Mucosa of descending colon (tissue), 3 donors: Measurements from ENCODE around the gene GSTO1. TPM values are rescaled to one million over a fixed set of nuclear protein-coding genes. Genes with fewer than 3 reads are reported as not detected.

Experiments used
- ATAC-seq: fragments of 200-7000 bp; cut with Tn5 transposase; one replicate; pipeline ENCODE4 v1.9.1; 2020; ENCODE audit warnings: mild to moderate bottlenecking, moderate library complexity
- DNase-seq, 3 donors: peaks; one replicate each; pipeline ENCODE4 v3.0.0-alpha.2; 2020
- H3K36me3 ChIP-seq: fragments of 200-600 bp; one replicate; pipeline ENCODE4 v1.8.0; 2021; ENCODE audit warnings: low read depth, mild to moderate bottlenecking
- H3K4me1 ChIP-seq: fragments of 200-600 bp; one replicate; pipeline ENCODE4 v1.8.0; 2021; ENCODE audit warnings: low read depth, mild to moderate bottlenecking
- H3K4me3 ChIP-seq: fragments of 200-600 bp; one replicate; pipeline ENCODE4 v1.8.0; 2021; ENCODE audit warnings: mild to moderate bottlenecking
- H3K9me3 ChIP-seq: fragments of 200-600 bp; one replicate; pipeline ENCODE4 v1.8.0; 2021; ENCODE audit warnings: mild to moderate bottlenecking
- intact Hi-C, 2 donors: fragments of 100-400 bp; cut with DNase I in 1 of 2; cut with micrococcal nuclease in 1 of 2; formaldehyde crosslinking; loops; one replicate each; pipeline versions ENCODE4 v1.11.0 to v1.11.1; 2022; cut with DNase I, micrococcal nuclease
- microRNA-seq: library from miRNA; unstranded; fragments of <30 nt; microRNA quantifications from one replicate; pipeline ENCODE4, GENCODE V29; 2019
- total RNA-seq, 3 donors: library from RNA; stranded (reverse); fragmentation: NEBNext Ultra II Directional in 2 of 3; extraction: Animal tissue kit (Norgen Biotek cat#: 25700) in 2 of 3; gene quantifications; one replicate each; pipeline versions ENCODE4 v1.2.1 to v1.2.4, GENCODE V29; 2021 to 2023
- TF ChIP-seq, protein P1 (sequence below): fragments of 200-600 bp; IDR thresholded peaks from one replicate; pipeline ENCODE4 v1.8.0; 2022; ENCODE audit warnings: antibody characterized with exemption, mild to moderate bottlenecking
- donor health status: DM: no; HTN: no; CAD: no; lungs with moderate emphysema.
- donor health status: DM: no; HTN: no; CAD: no.
- donor health status: DM: no; HTN: yes; CAD: no.

Gene GSTO1
- total RNA-seq, 3 donors from 2014 or later, result 60.1 to 73.9 (median 62.9) TPM

DNA sequence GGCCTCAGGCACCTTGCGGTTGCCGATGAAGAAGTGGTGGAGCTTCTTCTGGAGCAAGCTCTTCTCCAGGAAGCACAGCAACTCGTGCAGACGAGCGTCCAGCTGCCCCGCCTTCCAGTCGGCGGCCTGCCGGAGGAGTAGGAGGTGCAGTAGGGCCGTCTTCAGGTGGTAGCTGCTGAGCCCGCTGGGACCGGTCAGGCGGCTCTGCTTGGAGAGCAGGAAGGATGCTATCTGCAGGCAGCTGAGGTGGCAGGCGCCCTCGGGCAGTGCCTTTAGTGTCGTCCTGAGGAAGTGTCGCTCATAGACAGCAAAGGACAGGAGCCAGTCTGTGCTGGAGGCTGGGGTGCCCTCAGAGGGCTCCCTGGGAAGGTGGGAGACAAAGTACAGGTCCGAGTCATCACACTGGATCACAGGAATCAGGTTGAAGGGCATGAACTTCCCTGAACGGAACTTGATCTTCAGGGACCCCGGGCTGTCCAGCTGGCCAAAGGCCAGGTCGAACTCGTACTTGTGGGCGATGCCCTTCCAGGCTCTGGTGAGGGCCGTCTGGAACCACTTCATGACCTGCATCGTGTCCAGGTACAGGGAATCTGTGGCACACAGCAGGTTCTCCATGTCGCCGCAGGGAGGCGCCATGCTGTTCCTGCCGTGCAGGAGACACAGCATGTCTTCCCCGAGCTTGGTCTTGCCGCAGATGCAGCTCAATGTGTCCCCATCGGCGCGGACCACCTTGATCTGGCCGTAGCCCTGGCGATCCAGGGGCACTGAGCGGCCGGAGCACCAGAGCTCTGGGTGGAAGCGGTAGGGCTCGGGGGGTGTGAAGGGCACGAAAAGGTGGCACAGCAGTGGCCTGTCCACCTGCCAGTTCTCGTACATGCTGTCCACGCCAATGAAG lies 60.1 kb downstream of the GSTO1 start:
- TF ChIP-seq, protein P1, sequence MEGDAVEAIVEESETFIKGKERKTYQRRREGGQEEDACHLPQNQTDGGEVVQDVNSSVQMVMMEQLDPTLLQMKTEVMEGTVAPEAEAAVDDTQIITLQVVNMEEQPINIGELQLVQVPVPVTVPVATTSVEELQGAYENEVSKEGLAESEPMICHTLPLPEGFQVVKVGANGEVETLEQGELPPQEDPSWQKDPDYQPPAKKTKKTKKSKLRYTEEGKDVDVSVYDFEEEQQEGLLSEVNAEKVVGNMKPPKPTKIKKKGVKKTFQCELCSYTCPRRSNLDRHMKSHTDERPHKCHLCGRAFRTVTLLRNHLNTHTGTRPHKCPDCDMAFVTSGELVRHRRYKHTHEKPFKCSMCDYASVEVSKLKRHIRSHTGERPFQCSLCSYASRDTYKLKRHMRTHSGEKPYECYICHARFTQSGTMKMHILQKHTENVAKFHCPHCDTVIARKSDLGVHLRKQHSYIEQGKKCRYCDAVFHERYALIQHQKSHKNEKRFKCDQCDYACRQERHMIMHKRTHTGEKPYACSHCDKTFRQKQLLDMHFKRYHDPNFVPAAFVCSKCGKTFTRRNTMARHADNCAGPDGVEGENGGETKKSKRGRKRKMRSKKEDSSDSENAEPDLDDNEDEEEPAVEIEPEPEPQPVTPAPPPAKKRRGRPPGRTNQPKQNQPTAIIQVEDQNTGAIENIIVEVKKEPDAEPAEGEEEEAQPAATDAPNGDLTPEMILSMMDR, result no peak
- Histone ChIP-seq H3K4me3 (no peak overlapping the region), H3K36me3 (peaks cover 4% of the 10 kb centered on the region), H3K9me3 (no peaks in the 10 kb centered on the region), H3K4me1 (peaks cover 5% of the 10 kb centered on the region)
- DNase-seq (no peak), ATAC-seq (no peak)
- intact Hi-C loops, result no loop called here

DNA sequence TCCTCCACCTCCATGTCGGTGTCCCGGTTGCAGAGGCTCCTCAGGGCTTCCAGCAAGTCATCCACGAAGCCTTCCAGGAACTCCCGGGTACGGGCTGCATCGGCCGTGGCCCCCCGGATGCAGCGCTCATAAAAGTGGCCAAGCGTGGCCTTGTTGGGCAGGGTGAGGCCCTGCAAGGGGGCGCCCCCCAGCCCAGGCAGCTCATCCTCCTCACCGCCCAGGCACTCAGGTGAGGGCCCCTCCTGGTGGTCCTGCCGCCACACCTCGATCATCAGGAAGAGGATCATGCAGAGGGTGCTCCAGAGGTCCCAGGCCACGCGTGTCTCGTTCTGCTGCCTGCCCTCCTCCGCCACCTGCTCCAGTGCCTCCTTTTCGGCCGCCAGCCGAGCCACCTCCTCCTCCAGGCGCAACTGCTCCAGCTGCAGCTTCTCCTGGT lies 60.8 kb downstream of the GSTO1 start:
- Histone ChIP-seq H3K4me3 (no peak overlapping the region), H3K9me3 (no peaks in the 10 kb centered on the region), H3K36me3 (peaks cover 4% of the 10 kb centered on the region), H3K4me1 (peaks cover 5% of the 10 kb centered on the region)
- intact Hi-C loops, result no loop called here
- DNase-seq, result no peak
- ATAC-seq, result no peak
- TF ChIP-seq, protein P1, result no peak

DNA sequence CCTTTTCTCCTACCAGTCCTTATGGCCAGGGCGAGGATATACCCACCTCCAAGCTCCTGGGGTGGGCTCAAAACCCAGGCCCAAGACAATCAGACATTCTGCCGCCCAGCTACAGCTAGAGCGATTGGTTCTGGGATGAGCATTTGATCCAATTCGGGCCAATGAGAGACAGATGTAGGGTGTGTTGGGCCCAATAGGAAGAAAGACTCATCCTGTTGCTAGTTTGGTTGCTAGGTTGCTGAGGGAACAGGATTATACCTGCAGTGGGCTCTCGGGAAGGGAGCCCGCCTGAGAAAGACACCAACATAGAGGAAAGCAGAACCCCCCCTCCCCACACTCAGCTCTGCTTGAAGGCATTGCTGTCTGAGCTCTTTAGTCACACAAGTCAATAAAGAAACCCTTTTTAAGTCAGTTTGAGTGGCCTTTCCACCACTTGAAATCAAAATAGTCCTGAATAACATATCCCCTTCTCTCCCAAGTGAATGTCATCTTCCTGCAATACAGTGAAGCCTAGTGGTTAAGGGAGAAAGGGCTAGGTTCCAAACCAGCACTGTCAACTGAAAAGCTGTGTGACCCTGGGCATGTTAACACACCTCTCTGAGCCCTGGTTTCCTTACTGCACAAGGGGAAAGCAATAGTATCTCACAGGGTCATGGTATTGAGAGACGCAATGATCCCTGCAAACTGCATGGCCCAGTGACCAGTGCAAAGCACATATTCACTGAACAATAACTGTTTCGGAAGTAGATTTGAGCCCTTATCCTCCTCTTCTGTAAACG lies 61.8 kb downstream of the GSTO1 start:
- ATAC-seq (no peak), DNase-seq (no peak)
- intact Hi-C loops, result no loop called here
- H3K4me1 ChIP-seq, result peaks cover 5% of the 10 kb centered on the region
- TF ChIP-seq, protein P1, result no peak
- H3K9me3 ChIP-seq, result no peaks in the 10 kb centered on the region
- H3K36me3 ChIP-seq, result peaks cover 4% of the 10 kb centered on the region
- H3K4me3 ChIP-seq, result no peak overlapping the region

Small RNA genes within 50 kb of the gene (microRNA-seq; reads per million reads assigned to microRNA genes)
- gene MIR4482 (not detected), gene MIR609 (not detected)

Other genes starting within 250 kb of the GSTO1 start
- gene COL17A1, start 169.0 kb upstream of the GSTO1 start, total RNA-seq, result 100 to 1,000 TPM in 2 of 3 donors, 10 to 100 TPM in 1; 95.1 to 284 (median 119) TPM
- gene SFR1, start 132.7 kb upstream of the GSTO1 start, total RNA-seq, result 1 to 10 TPM; 5.7 to 8.6 (median 5.8) TPM
- gene CFAP43, start 22.5 kb upstream of the GSTO1 start, total RNA-seq, result under 1 TPM; 0.22 to 0.58 (median 0.32) TPM
- gene GSTO2, start 14.3 kb downstream of the GSTO1 start, total RNA-seq, result 10 to 100 TPM in 2 of 3 donors, 1 to 10 TPM in 1; 5.4 to 19.7 (median 18.3) TPM
- gene ITPRIP, start 83.6 kb downstream of the GSTO1 start, total RNA-seq, result 10 to 100 TPM in 1 of 3 donors, 1 to 10 TPM in 2; 3.2 to 10.7 (median 5.7) TPM
- gene CFAP58, start 98.9 kb downstream of the GSTO1 start, total RNA-seq, result under 1 TPM; 0.14 to 0.44 (median 0.17) TPM